ENCODE measurements around the gene GRM4. TPM values are rescaled to one million over a fixed set of nuclear protein-coding genes. Genes with fewer than 3 reads are reported as not detected.

Gene GRM4
- total RNA-seq, 4 donors from 2014 or later: 0.35 to 2.2 TPM; not detected in 2

DNA sequence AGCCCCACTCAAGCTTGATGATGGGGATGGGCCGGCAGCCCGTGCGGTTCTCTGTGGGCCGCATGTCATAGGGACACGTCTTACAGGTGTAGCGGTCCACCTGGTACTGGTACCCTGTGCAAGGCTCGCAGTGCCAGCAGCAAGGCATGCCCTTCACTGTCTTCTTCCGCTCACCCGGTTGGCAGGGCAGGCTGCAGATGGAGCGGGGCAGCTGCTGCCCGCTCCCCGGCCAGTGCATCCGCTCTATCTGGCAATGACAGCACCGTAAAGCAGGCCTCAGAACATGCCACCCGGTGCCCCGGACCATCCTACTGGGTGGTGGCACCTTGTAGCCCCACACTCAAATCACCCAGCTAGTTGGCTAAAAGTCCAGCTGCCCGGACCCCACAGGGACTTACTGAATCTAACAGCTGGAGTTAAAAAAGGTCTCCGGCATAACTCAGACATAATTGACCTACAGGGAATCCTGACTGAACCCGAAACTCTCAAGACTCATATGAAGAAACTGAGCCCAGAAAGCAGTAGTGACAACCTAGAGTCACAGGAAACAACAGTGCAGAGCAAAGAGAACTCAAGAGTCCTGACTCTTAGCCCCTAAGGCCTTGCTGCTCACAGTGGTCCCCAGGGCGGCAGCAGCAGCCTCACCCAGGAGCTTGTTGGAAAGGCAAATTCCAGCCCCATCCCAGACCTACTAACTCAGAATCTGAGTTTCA is 109.4 kb downstream of the GRM4 start:
- Histone ChIP-seq H3K27me3 (no peaks in the 10 kb centered on the region), H3K4me1 (no peaks in the 10 kb centered on the region), H3K36me3 (no peaks in the 10 kb centered on the region), H3K9me3 (no peaks in the 10 kb centered on the region), H3K4me3 (no peak overlapping the region), H3K27ac (no peak overlapping the region)
- no peak for DNase-seq
- intact Hi-C loops (cut with DNase I; ENCODE audit: low total_unique reads): no loop called here
- TF ChIP-seq CTCF (IDR thresholded peaks at IDR 0.05) (no peak), POLR2A (IDR thresholded peaks at IDR 0.05) (no peak)

GRCh38 chr6:34035704-34036356 is 110.1 kb downstream of the GRM4 start:
- Histone ChIP-seq H3K36me3 (no peaks in the 10 kb centered on the region), H3K4me3 (no peak overlapping the region), H3K9me3 (no peaks in the 10 kb centered on the region), H3K27ac (no peak overlapping the region), H3K27me3 (no peaks in the 10 kb centered on the region), H3K4me1 (no peaks in the 10 kb centered on the region)
- intact Hi-C loops (cut with DNase I; ENCODE audit: low total_unique reads): no loop called here
- DNase-seq: no peak
- TF ChIP-seq CTCF (IDR thresholded peaks at IDR 0.05) (no peak), POLR2A (IDR thresholded peaks at IDR 0.05) (no peak)

- TF ChIP-seq CTCF (IDR thresholded peaks at IDR 0.05): no peak
- TF ChIP-seq POLR2A (IDR thresholded peaks at IDR 0.05): no peak
- Histone ChIP-seq H3K36me3 (no peaks in the 10 kb centered on the region), H3K27ac (no peak overlapping the region), H3K4me1 (no peaks in the 10 kb centered on the region), H3K9me3 (no peaks in the 10 kb centered on the region), H3K27me3 (no peaks in the 10 kb centered on the region), H3K4me3 (no peak overlapping the region)
- no peak for DNase-seq
- intact Hi-C loops (cut with DNase I; ENCODE audit: low total_unique reads): no loop called here
Measured at GRCh38 chr6:34035161-34035560, 110.7 kb downstream of the GRM4 start.

GRCh38 chr6:34032856-34033255 is 113.0 kb downstream of the GRM4 start:
- DNase-seq: no peak
- no peaks in the 10 kb centered on the region for H3K27me3 ChIP-seq
- H3K4me1 ChIP-seq: no peaks in the 10 kb centered on the region
- no peaks in the 10 kb centered on the region for H3K36me3 ChIP-seq
- TF ChIP-seq CTCF (IDR thresholded peaks at IDR 0.05) (no peak), POLR2A (IDR thresholded peaks at IDR 0.05) (no peak)
- no peaks in the 10 kb centered on the region for H3K9me3 ChIP-seq
- H3K27ac ChIP-seq: no peak overlapping the region
- H3K4me3 ChIP-seq: no peak overlapping the region
- intact Hi-C loops (cut with DNase I; ENCODE audit: low total_unique reads): no loop called here

DNA sequence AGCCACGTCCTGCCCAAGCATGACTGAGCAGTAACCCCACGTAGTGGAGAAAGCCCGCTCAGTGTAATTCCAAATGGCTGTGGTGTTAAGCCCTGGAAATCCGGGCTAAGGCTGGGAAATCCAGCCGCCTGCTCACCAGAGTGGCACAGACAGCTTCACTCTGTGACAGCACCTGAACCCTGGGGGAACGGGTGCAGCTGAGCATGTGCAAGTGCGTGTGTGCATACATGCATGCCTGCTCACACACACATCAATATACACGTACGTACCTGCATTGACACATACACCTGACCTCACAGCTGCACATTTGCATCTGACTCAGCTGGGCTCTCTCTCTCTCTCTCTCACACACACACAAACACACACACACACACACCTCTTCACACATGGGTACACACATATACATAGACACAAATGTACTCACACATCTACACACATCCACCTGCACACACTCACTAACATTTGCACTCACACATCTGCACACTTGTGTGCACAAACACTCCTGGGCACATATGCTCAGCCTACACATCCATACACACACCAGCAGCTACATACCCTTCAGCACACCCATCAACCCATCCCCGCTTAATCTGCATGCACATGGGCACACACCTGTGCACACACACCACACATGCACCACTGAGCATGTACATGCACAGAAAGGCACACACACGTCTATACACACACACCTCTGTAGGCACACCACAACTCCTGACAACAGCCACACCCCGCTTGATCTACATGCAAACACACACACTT is 114.1 kb downstream of the GRM4 start:
- intact Hi-C loops (cut with DNase I; ENCODE audit: low total_unique reads): no loop called here
- H3K9me3 ChIP-seq: no peaks in the 10 kb centered on the region

More for the DNA sequence above, 114.1 kb downstream of the GRM4 start:
- TF ChIP-seq CTCF (IDR thresholded peaks at IDR 0.05): no peak
- Histone ChIP-seq H3K36me3 (no peaks in the 10 kb centered on the region), H3K27me3 (no peaks in the 10 kb centered on the region), H3K4me1 (no peaks in the 10 kb centered on the region), H3K4me3 (no peak overlapping the region), H3K27ac (no peak overlapping the region)
- DNase-seq: no peak

Measured in uterus (tissue), 4 donors.